HepG2 (cell line): ENCODE measurements around the gene GRK4. TPM values are rescaled to one million over a fixed set of nuclear protein-coding genes. Genes with fewer than 3 reads are reported as not detected.
A peak's percentile ranks its signal among the peaks of the same experiment; 100 is the strongest.

ENCODE experiments used
- BORCS8-MEF2B ChIP-seq: sonication (generic); formaldehyde crosslinking; IDR thresholded peaks from 2 replicates; pipeline ENCODE4 v1.8.0; 2022; ENCODE audit warnings: mild to moderate bottlenecking, missing genetic modification reagents
- FOXP1 ChIP-seq, 2 experiments: fragments of 450-650 bp in 1 of 2; IDR thresholded peaks; 2 replicates each; pipeline ENCODE4 v1.6.1; 2017 to 2018; ENCODE audit warnings: antibody characterized with exemption in 1 of 2
- GATAD1 ChIP-seq: IDR thresholded peaks from 2 replicates; pipeline ENCODE4 v1.6.1; 2016; ENCODE audit warnings: missing genetic modification reagents, missing compliant biosample characterization
- HIVEP1 ChIP-seq: sonication (generic); formaldehyde crosslinking; IDR thresholded peaks from 2 replicates; pipeline ENCODE4 v1.4.0; 2020; ENCODE audit warnings: mild to moderate bottlenecking, missing genetic modification reagents
- KLF16 ChIP-seq, 2 experiments: sonication (generic) in 1 of 2; formaldehyde crosslinking in 1 of 2; IDR thresholded peaks; 2 replicates each; pipeline versions ENCODE4 v1.6.1 to v1.8.0; 2016 to 2023; ENCODE audit warnings: missing genetic modification reagents in 2 of 2, missing compliant biosample characterization in 1 of 2
- KMT2A ChIP-seq: sonication (generic); formaldehyde crosslinking; IDR thresholded peaks from 2 replicates; pipeline ENCODE4 v1.4.0; 2020; ENCODE audit warnings: missing genetic modification reagents
- PAF1 ChIP-seq: IDR thresholded peaks from 2 replicates; pipeline ENCODE4 v1.6.1; 2016; ENCODE audit warnings: missing genetic modification reagents, missing compliant biosample characterization
- PCBP2 ChIP-seq: fragments of 200-400 bp; formaldehyde crosslinking; optimal IDR thresholded peaks from 2 replicates; pipeline ENCODE3; 2018; ENCODE audit warnings: low read length, low read depth; ENCODE audit not compliant: poor library complexity, severe bottlenecking
- PITX1 ChIP-seq: sonication (generic); formaldehyde crosslinking; IDR thresholded peaks from 2 replicates; pipeline ENCODE4 v1.5.1; 2020; ENCODE audit warnings: mild to moderate bottlenecking, missing genetic modification reagents
- POGZ ChIP-seq: sonication (generic); formaldehyde crosslinking; IDR thresholded peaks from 2 replicates; pipeline ENCODE4 v1.4.0; 2020; ENCODE audit warnings: mild to moderate bottlenecking, missing genetic modification reagents
- PRMT3 ChIP-seq: sonication (generic); formaldehyde crosslinking; IDR thresholded peaks from 2 replicates; pipeline ENCODE4 v1.8.1; 2022; ENCODE audit warnings: low read depth, mild to moderate bottlenecking, moderate library complexity, missing genetic modification reagents, borderline replicate concordance
- REL ChIP-seq: sonication (generic); formaldehyde crosslinking; conservative IDR thresholded peaks from 2 replicates; pipeline ENCODE4 v1.8.0; 2022; ENCODE audit warnings: mild to moderate bottlenecking, missing genetic modification reagents, moderate library complexity
- SALL2 ChIP-seq: sonication (generic); formaldehyde crosslinking; IDR thresholded peaks from 2 replicates; pipeline ENCODE4 v1.8.1; 2023; ENCODE audit warnings: mild to moderate bottlenecking, missing genetic modification reagents, inconsistent platforms
- SMARCE1 ChIP-seq: fragments of 450-650 bp; IDR thresholded peaks from 2 replicates; pipeline ENCODE4 v1.6.1; 2017; ENCODE audit warnings: borderline replicate concordance
- SNAI1 ChIP-seq: sonication (generic); formaldehyde crosslinking; IDR thresholded peaks from 2 replicates; pipeline ENCODE4 v1.5.0; 2020; ENCODE audit warnings: mild to moderate bottlenecking, missing genetic modification reagents, borderline replicate concordance
- SOX13 ChIP-seq, 3 experiments: fragments of 450-650 bp in 1 of 3; sonication (generic) in 1 of 3; formaldehyde crosslinking in 1 of 3; IDR thresholded peaks in 2 of 3; conservative IDR thresholded peaks in 1 of 3; 2 replicates each; pipeline versions ENCODE4 v1.5.0 to v1.6.1; 2016 to 2020; ENCODE audit warnings: antibody characterized with exemption in 1 of 3, mild to moderate bottlenecking in 1 of 3, missing compliant biosample characterization in 1 of 3, missing genetic modification reagents in 1 of 3, moderate library complexity in 1 of 3
- ZBTB21 ChIP-seq: sonication (generic); formaldehyde crosslinking; IDR thresholded peaks from 2 replicates; pipeline ENCODE4 v1.4.0; 2020; ENCODE audit warnings: missing genetic modification reagents
- ZFY ChIP-seq: sonication (generic); formaldehyde crosslinking; IDR thresholded peaks from 2 replicates; pipeline ENCODE4 v1.4.0; 2020; ENCODE audit warnings: missing genetic modification reagents
- ZFYVE20 ChIP-seq: sonication (generic); formaldehyde crosslinking; IDR thresholded peaks from 2 replicates; pipeline ENCODE4 v1.8.0; 2023; ENCODE audit warnings: low read depth, mild to moderate bottlenecking, moderate library complexity, missing genetic modification reagents, borderline replicate concordance
- ZMYM4 ChIP-seq: sonication (generic); formaldehyde crosslinking; IDR thresholded peaks from 2 replicates; pipeline ENCODE4 v1.8.1; 2023; ENCODE audit warnings: mild to moderate bottlenecking, missing genetic modification reagents
- ZNF788 ChIP-seq: sonication (generic); formaldehyde crosslinking; IDR thresholded peaks from 2 replicates; pipeline ENCODE4 v1.5.0; 2020; ENCODE audit warnings: mild to moderate bottlenecking, missing genetic modification reagents, borderline replicate concordance
- ZNF879 ChIP-seq: sonication (generic); formaldehyde crosslinking; IDR thresholded peaks from 2 replicates; pipeline ENCODE4 v1.8.1; 2023; ENCODE audit warnings: missing genetic modification reagents
- polyA plus RNA-seq, 8 experiments: library from polyadenylated mRNA; depleted of rRNA in 3 of 8; stranded (reverse) in 7 of 8; unstranded in 1 of 8; fragments of >200 nt; fragmentation: Illumina TruSeq in 4 of 8; extraction: Trizol in 4 of 8; gene quantifications; 2 replicates each; pipeline versions ENCODE4 v1.2.1 to v1.2.3, GENCODE V29; 2011 to 2016; ENCODE audit warnings: low read depth in 4 of 8, missing spikeins in 1 of 8, mixed read lengths in 1 of 8; ENCODE audit not compliant: insufficient read depth in 1 of 8
- total RNA-seq, 5 experiments: library from RNA; depleted of rRNA; stranded (reverse); fragments of >200 nt; fragmentation: Illumina TruSeq; extraction: Trizol; gene quantifications; 2 replicates each; pipeline ENCODE4 v1.2.3, GENCODE V29; 2016; ENCODE audit warnings: low read depth in 1 of 5
- TF ChIP-seq, protein P1 (sequence below): sonication (generic); formaldehyde crosslinking; IDR thresholded peaks from 2 replicates; pipeline ENCODE4 v1.5.1; 2020; ENCODE audit warnings: mild to moderate bottlenecking, missing genetic modification reagents, moderate library complexity
- TF ChIP-seq, protein P2 (sequence below): sonication (generic); formaldehyde crosslinking; IDR thresholded peaks from 2 replicates; pipeline ENCODE4 v1.8.1; 2023; ENCODE audit warnings: mild to moderate bottlenecking, missing genetic modification reagents, borderline replicate concordance

The GRK4 gene
- total and polyA plus RNA-seq, 2 of the 13 experiments (the other 11 are each of a cell fraction or from before 2014, with no cell fraction given): 1.8 to 2.0 TPM

DNA sequence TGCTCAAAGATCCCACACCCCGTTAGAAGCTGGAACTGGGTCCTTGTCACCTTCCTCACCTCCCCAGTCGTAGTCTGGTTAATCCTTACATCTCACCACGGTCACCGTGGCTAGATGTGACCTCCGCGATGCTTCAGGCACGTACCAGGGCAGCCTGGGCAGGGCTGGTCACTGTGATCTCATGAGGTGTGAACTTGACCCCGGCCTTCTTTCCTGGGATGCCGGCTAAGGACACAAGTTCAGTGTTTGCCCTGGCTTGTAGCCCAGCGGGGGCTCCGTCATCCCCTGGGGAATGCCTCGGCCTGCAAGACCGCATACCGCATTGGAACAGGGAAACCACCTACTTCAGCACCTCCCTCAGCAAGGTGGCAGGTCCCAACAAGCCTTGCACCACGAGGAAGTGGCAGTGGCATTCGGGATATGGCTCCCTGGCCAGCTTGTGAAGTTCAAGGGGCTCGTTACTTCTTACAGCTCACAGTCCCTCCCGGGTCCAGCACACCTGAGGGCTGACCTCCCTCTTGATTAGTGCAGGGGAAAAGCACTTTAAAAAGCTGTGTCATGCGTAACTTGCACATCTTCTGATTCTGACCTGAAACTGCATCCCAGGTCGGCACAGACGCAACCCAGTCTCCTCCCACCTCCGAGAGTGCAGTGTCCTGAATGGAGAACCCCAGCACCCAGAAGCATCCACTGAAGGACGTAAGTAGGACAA is 26.1 kb upstream of the GRK4 start (continued):
- no peak for TF ChIP-seq PRMT3
- TF ChIP-seq PAF1 (CRISPR knock-in tag): peak; percentile 69; the same call in 1 of the 2 replicates
- peak; percentile 92; the same call in 1 of the 2 replicates for TF ChIP-seq ZNF788 (CRISPR knock-in tag)
- TF ChIP-seq, protein P1, sequence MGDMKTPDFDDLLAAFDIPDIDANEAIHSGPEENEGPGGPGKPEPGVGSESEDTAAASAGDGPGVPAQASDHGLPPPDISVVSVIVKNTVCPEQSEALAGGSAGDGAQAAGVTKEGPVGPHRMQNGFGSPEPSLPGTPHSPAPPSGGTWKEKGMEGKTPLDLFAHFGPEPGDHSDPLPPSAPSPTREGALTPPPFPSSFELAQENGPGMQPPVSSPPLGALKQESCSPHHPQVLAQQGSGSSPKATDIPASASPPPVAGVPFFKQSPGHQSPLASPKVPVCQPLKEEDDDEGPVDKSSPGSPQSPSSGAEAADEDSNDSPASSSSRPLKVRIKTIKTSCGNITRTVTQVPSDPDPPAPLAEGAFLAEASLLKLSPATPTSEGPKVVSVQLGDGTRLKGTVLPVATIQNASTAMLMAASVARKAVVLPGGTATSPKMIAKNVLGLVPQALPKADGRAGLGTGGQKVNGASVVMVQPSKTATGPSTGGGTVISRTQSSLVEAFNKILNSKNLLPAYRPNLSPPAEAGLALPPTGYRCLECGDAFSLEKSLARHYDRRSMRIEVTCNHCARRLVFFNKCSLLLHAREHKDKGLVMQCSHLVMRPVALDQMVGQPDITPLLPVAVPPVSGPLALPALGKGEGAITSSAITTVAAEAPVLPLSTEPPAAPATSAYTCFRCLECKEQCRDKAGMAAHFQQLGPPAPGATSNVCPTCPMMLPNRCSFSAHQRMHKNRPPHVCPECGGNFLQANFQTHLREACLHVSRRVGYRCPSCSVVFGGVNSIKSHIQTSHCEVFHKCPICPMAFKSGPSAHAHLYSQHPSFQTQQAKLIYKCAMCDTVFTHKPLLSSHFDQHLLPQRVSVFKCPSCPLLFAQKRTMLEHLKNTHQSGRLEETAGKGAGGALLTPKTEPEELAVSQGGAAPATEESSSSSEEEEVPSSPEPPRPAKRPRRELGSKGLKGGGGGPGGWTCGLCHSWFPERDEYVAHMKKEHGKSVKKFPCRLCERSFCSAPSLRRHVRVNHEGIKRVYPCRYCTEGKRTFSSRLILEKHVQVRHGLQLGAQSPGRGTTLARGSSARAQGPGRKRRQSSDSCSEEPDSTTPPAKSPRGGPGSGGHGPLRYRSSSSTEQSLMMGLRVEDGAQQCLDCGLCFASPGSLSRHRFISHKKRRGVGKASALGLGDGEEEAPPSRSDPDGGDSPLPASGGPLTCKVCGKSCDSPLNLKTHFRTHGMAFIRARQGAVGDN: peak; percentile 96
- TF ChIP-seq SMARCE1: no peak
- TF ChIP-seq ZFYVE20 (CRISPR knock-in tag): no peak
- TF ChIP-seq POGZ: peak; percentile 54; the same call in 1 of the 2 replicates
- TF ChIP-seq BORCS8-MEF2B (CRISPR knock-in tag): peak; percentile 83
- peak; percentile 90 for TF ChIP-seq PITX1 (CRISPR knock-in tag)
- TF ChIP-seq KMT2A (CRISPR knock-in tag): no peak
- TF ChIP-seq HIVEP1 (CRISPR knock-in tag): peak; percentile 100
- TF ChIP-seq ZFY (CRISPR knock-in tag): peak; percentile 33; the same call in 1 of the 2 replicates
- 0 out of 2 replicates have a peak, but pooled peaks have one; percentile 61 for TF ChIP-seq SOX13 (IDR thresholded peaks at IDR 0.05)
- peak in 1 of 2 experiments; percentile 74; a peak in 2 of 4 replicates for TF ChIP-seq SOX13 (CRISPR knock-in tag; conservative IDR thresholded peaks at IDR 0.05 in 1 of 2, IDR thresholded peaks at IDR 0.05 in 1 of 2)
- TF ChIP-seq, protein P2, sequence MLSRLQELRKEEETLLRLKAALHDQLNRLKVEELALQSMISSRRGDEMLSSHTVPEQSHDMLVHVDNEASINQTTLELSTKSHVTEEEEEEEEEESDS (CRISPR knock-in tag): 0 out of 2 replicates have a peak, but pooled peaks have one; percentile 59
- no peak for TF ChIP-seq REL (CRISPR knock-in tag)
- no peak for TF ChIP-seq PCBP2
- peak; percentile 57; the same call in 1 of the 2 replicates for TF ChIP-seq GATAD1 (CRISPR knock-in tag)
- TF ChIP-seq ZNF879 (CRISPR knock-in tag): no peak
- 0 out of 2 replicates have a peak, but pooled peaks have one; percentile 71 for TF ChIP-seq SALL2 (CRISPR knock-in tag)
- TF ChIP-seq KLF16 (CRISPR knock-in tag; IDR thresholded peaks at IDR 0.05): no peak
- no peak for TF ChIP-seq SNAI1
- no peak for TF ChIP-seq FOXP1 (IDR thresholded peaks at IDR 0.05)
- TF ChIP-seq FOXP1 (CRISPR knock-in tag; IDR thresholded peaks at IDR 0.05): no peak; the same call in 1 of the 2 replicates
- peak; percentile 56; the same call in 1 of the 2 replicates for TF ChIP-seq ZBTB21 (CRISPR knock-in tag)
- no peak for TF ChIP-seq ZMYM4 (CRISPR knock-in tag)
